ENCODE measurements around the gene EPS8. TPM values are rescaled to one million over a fixed set of nuclear protein-coding genes. Genes with fewer than 3 reads are reported as not detected.

EPS8 gene
- total RNA-seq, 4 donors from 2014 or later = 54.4 to 120 (median 78.7) TPM

DNA sequence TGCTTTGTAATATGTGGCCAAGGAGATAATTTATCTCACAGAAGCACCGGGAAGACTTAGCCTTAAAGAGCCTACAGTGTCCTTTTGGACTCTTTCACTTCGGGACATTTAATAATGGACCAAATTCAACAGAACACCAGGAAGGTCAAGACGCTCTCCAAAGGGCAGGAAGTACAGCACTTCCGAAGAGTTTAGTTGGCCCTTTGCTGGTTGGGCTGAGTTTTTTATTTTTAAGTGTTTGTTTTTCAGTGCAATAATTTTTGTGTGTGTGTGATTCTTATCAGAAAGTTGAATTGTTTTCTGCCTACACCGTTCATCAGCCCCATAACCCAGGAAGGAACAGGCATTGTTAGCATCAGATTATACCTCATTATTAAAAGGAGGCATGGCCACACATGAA, 193.0 kb downstream of the EPS8 start:
- Histone ChIP-seq H3K4me3 (no peak overlapping the region), H3K4me1 (peaks cover 13 to 24% (median 19%) of the 10 kb centered on the region in 4 donors), H3K36me3 (no peaks in the 10 kb centered on the region), H3K9me3 (no peaks in the 10 kb centered on the region), H3K27me3 (no peaks in the 10 kb centered on the region), H3K27ac (replicated peaks in 1 of 4) (peak overlapping the region in 1 of 4 donors; percentile 13)
- DNase-seq (ENCODE audit: extremely low spot score) = no peak
- intact Hi-C loops (cut with DNase I) = no loop called here
- 64% methylated on average over 5 of the region's 5 CpGs for WGBS
- TF ChIP-seq, protein P1, sequence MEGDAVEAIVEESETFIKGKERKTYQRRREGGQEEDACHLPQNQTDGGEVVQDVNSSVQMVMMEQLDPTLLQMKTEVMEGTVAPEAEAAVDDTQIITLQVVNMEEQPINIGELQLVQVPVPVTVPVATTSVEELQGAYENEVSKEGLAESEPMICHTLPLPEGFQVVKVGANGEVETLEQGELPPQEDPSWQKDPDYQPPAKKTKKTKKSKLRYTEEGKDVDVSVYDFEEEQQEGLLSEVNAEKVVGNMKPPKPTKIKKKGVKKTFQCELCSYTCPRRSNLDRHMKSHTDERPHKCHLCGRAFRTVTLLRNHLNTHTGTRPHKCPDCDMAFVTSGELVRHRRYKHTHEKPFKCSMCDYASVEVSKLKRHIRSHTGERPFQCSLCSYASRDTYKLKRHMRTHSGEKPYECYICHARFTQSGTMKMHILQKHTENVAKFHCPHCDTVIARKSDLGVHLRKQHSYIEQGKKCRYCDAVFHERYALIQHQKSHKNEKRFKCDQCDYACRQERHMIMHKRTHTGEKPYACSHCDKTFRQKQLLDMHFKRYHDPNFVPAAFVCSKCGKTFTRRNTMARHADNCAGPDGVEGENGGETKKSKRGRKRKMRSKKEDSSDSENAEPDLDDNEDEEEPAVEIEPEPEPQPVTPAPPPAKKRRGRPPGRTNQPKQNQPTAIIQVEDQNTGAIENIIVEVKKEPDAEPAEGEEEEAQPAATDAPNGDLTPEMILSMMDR (IDR thresholded peaks at IDR 0.05) = no peak
- TF ChIP-seq EP300 (IDR thresholded peaks at IDR 0.05) = no peak
- no peak for TF ChIP-seq POLR2AphosphoS5 (IDR thresholded peaks at IDR 0.05)
- TF ChIP-seq POLR2A (IDR thresholded peaks at IDR 0.05; ENCODE audit: low read depth) = no peak

DNA sequence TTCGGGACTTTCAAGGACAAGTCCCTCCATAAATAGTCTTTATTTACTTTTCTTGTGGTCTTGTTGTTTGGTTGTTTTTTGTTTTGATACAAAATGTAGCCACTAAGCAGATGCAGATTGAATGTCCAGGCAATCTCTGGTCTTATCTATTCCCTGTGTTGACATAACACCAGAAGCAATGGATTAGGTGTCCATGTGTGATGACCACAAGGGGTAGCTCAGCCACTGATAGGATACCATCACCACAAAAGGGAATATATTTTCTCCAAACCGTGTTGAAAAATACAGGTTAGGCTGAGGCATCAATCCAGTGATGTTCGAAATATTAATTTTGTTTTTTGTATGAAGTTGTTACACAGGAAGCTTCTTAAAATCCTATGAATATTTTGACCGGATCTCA, 196.3 kb downstream of the EPS8 start:
- H3K27me3 ChIP-seq = peaks cover 0 to 8% (median 0%) of the 10 kb centered on the region in 4 donors
- H3K9me3 ChIP-seq = no peaks in the 10 kb centered on the region
- H3K4me1 ChIP-seq = peaks cover 5 to 20% (median 10%) of the 10 kb centered on the region in 4 donors
- 81% methylated on average over 4 of the region's 4 CpGs for WGBS
- TF ChIP-seq, protein P1 (IDR thresholded peaks at IDR 0.05) = no peak
- TF ChIP-seq POLR2AphosphoS5 (IDR thresholded peaks at IDR 0.05) (no peak), EP300 (IDR thresholded peaks at IDR 0.05) (no peak), POLR2A (IDR thresholded peaks at IDR 0.05; ENCODE audit: low read depth) (no peak)
- H3K36me3 ChIP-seq = no peaks in the 10 kb centered on the region
- no peak overlapping the region for H3K4me3 ChIP-seq
- H3K27ac ChIP-seq (replicated peaks in 1 of 4) = no peak overlapping the region
- intact Hi-C loops (cut with DNase I) = loop anchor here (5.0 kb wide), 1 partner anchor 194 kb away; the partner anchor contains the start of gene EPS8
- DNase-seq (ENCODE audit: extremely low spot score) = peak; percentile 14

DNA sequence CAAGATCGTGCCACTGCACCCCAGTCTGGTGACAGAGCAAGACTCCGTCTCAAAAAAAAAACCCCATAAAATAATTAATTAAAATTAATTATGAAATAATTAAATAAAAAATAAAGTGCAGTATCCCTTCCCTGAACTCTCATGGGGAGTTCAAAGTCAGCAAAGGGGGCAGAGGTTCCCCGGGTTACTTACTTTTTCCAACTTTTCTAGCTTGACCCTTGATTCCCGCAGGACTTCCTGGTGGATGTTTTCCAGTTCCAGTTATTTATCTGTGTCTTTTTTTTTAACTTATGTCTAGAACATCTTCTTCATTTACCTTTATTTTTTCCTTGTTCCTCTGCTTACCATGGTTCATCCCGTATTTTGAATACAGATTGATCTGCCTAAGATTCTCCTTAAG, 197.4 kb downstream of the EPS8 start:
- Histone ChIP-seq H3K4me3 (no peak overlapping the region), H3K4me1 (peaks cover 5 to 14% (median 9%) of the 10 kb centered on the region in 4 donors), H3K36me3 (no peaks in the 10 kb centered on the region), H3K27ac (replicated peaks in 1 of 4) (no peak overlapping the region), H3K27me3 (peaks cover 0 to 8% (median 0%) of the 10 kb centered on the region in 4 donors), H3K9me3 (no peaks in the 10 kb centered on the region)
- no peak for TF ChIP-seq EP300 (IDR thresholded peaks at IDR 0.05)
- TF ChIP-seq POLR2A (IDR thresholded peaks at IDR 0.05; ENCODE audit: low read depth) = no peak
- TF ChIP-seq, protein P1 (IDR thresholded peaks at IDR 0.05) = no peak
- TF ChIP-seq POLR2AphosphoS5 (IDR thresholded peaks at IDR 0.05) = no peak
- WGBS = 92% methylated on average over 5 of the region's 5 CpGs
- intact Hi-C loops (cut with DNase I) = loop anchor here (5.0 kb wide), 1 partner anchor 195 kb away; the partner anchor contains the start of gene EPS8
- peak; percentile 31 for DNase-seq (ENCODE audit: extremely low spot score)

DNA sequence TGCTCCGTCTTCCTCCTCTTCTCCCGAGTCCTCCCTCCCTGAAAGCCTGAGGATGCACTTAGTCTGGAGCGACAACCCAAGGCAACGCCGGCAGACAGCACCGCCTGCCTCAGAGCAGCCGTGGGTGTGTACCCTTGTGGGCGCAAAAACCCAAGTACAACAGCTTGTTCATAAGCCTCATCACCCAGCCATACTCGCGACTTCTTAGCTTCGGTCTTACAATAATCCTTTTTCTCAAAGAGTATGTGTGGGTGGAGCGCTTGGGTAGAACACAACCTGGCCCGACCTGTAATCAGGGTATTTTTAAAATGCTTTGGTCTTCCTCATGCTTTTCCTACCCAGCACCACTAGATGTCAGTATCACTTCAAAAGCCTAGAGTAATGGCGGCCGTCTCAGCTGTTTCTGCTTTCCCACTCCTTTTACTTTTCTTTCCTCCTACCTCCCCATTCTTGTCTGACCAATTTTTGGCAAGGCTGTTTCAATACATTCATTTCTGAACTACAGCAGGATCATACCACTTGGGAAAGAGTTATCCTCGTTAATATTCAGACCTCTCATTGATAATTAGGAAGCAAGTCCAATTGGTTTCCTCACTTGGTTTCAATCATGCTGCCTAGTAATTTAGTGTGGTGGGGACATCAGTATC, 198.9 kb downstream of the EPS8 start:
- Histone ChIP-seq H3K27ac (replicated peaks in 1 of 4) (no peak overlapping the region), H3K27me3 (peaks cover 0 to 9% (median 0%) of the 10 kb centered on the region in 4 donors), H3K36me3 (no peaks in the 10 kb centered on the region), H3K4me1 (peaks cover 4 to 9% (median 7%) of the 10 kb centered on the region in 4 donors), H3K4me3 (peak overlapping the region; percentile 37 to 53 (median 40)), H3K9me3 (no peaks in the 10 kb centered on the region)
- TF ChIP-seq POLR2A (IDR thresholded peaks at IDR 0.05; ENCODE audit: low read depth) (no peak), POLR2AphosphoS5 (IDR thresholded peaks at IDR 0.05) (no peak), EP300 (IDR thresholded peaks at IDR 0.05) (no peak)
- TF ChIP-seq, protein P1 (IDR thresholded peaks at IDR 0.05) = peak; percentile 91 to 93 (median 91)
- intact Hi-C loops (cut with DNase I) = loop anchor here (1.0 to 5.0 kb wide), 2 partner anchors 197 to 266 kb away; partner anchors contain the start of gene EPS8
- peak; percentile 68 for DNase-seq (ENCODE audit: extremely low spot score)
- 28% methylated on average over 16 of the region's 16 CpGs for WGBS
